ENCODE results near the gene RNF103.
"Not testable (repeated sequence)": the region's sequence is repeated elsewhere in the genome, so short reads cannot be mapped to it uniquely, and the experiment has no call there.

RNF103 gene

GRCh38 chr2:86623043-86623493 is 597 bp downstream of the RNF103 start:
- peak; percentile 6 for DNase-seq (ENCODE audit: low read depth)

GRCh38 chr2:86622519-86623042 is 1.1 kb downstream of the RNF103 start:
- DNase-seq (ENCODE audit: low read depth) = no peak

- no peak for DNase-seq (ENCODE audit: low read depth)
Measured at GRCh38 chr2:86621280-86621943, 2.3 kb downstream of the RNF103 start.

- no peak for DNase-seq (ENCODE audit: low read depth)
Measured at GRCh38 chr2:86617738-86618137, 5.9 kb downstream of the RNF103 start.

GRCh38 chr2:86617153-86617552 is 6.5 kb downstream of the RNF103 start:
- no peak for DNase-seq (ENCODE audit: low read depth)

GRCh38 chr2:86616502-86616901 is 7.2 kb downstream of the RNF103 start:
- DNase-seq (ENCODE audit: low read depth) = no peak

- no peak for DNase-seq (ENCODE audit: low read depth)
Measured at GRCh38 chr2:86615596-86615995, 8.1 kb downstream of the RNF103 start.

- DNase-seq (ENCODE audit: low read depth) = no peak
Measured at GRCh38 chr2:86613515-86613914, 10.2 kb downstream of the RNF103 start.

- DNase-seq (ENCODE audit: low read depth) = no peak
Measured at GRCh38 chr2:86610871-86611270, 12.8 kb downstream of the RNF103 start.

GRCh38 chr2:86608832-86609410 is 14.7 kb downstream of the RNF103 start:
- no peak for DNase-seq (ENCODE audit: low read depth)

- DNase-seq (ENCODE audit: low read depth) = no peak
Measured at GRCh38 chr2:86603905-86604304, 19.8 kb downstream of the RNF103 start.

GRCh38 chr2:86598966-86599365 is 24.7 kb downstream of the RNF103 start:
- DNase-seq (ENCODE audit: low read depth) = no peak

GRCh38 chr2:86596118-86596517 is 27.5 kb downstream of the RNF103 start:
- no peak for DNase-seq (ENCODE audit: low read depth)

GRCh38 chr2:86593266-86593665 is 30.4 kb downstream of the RNF103 start:
- DNase-seq (ENCODE audit: low read depth) = no peak

GRCh38 chr2:86592547-86593230 is 31.0 kb downstream of the RNF103 start:
- no peak for DNase-seq (ENCODE audit: low read depth)

GRCh38 chr2:86589701-86590100 is 34.0 kb downstream of the RNF103 start:
- not testable (repeated sequence) for DNase-seq (ENCODE audit: low read depth)

GRCh38 chr2:86584151-86584913 is 39.3 kb downstream of the RNF103 start:
- no peak for DNase-seq (ENCODE audit: low read depth)

GRCh38 chr2:86580560-86580959 is 43.1 kb downstream of the RNF103 start:
- DNase-seq (ENCODE audit: low read depth) = no peak

- no peak for DNase-seq (ENCODE audit: low read depth)
Measured at GRCh38 chr2:86577817-86578456, 45.7 kb downstream of the RNF103 start.

GRCh38 chr2:86570059-86570458 is 53.6 kb downstream of the RNF103 start:
- no peak for DNase-seq (ENCODE audit: low read depth)

GRCh38 chr2:86566821-86567190 is 56.9 kb downstream of the RNF103 start:
- DNase-seq (ENCODE audit: low read depth) = no peak
